HCT116 (cell line): ENCODE results near the gene RASL11B. TPM values are rescaled to one million over a fixed set of nuclear protein-coding genes. Genes with fewer than 3 reads are reported as not detected.
A peak's percentile ranks its signal among the peaks of the same experiment; 100 is the strongest.

Experiments used
- ATAC-seq: fragments of 200-7000 bp; cut with Tn5 transposase; 2 replicates; pipeline ENCODE4 v1.9.1; 2020; ENCODE audit warnings: mild to moderate bottlenecking, moderate library complexity
- BruUV-seq: library from RNA; stranded (reverse); fragments of 400-500 nt; replicated peaks from 2 replicates; lab custom pipeline; 2021; lab: Mats Ljungman, UMichigan
- CTCF ChIA-PET: fragments of 300-600 bp; sonication (Branson Sonifier 250); formaldehyde crosslinking; loops from one replicate; lab custom pipeline; 2021; ENCODE audit warnings: antibody characterized with exemption; lab: Charles Lee
- POLR2A ChIA-PET: fragments of 300-600, 350-600 bp; sonication (Branson Sonifier 250); formaldehyde crosslinking; loops from one replicate; lab custom pipeline; 2021; ENCODE audit warnings: antibody characterized with exemption; lab: Charles Lee
- RAD21 ChIA-PET, 2 experiments: fragments of 300-600 bp; sonication (Branson Sonifier 250); formaldehyde crosslinking; loops; one replicate each; lab custom pipeline; 2023; ENCODE audit warnings: low total read pairs in 2 of 2; ENCODE audit not compliant: uncharacterized antibody in 2 of 2, unreplicated experiment in 2 of 2, low non-redundant PET in 1 of 2; lab: Charles Lee
- DNase-seq: peaks from one replicate; pipeline ENCODE4 v3.0.0-alpha.2; 2010; ENCODE audit warnings: low read depth, low spot score
- H2AFZ ChIP-seq: fragments of 200-600 bp; shearing (Covaris generic), sonication (generic); 2 replicates; pipeline ENCODE4 v1.6.1; 2017; ENCODE audit warnings: low read depth, mixed run types, mixed read lengths, antibody characterized with exemption, low read length; ENCODE audit not compliant: poor library complexity, severe bottlenecking
- H3K27ac ChIP-seq: 2 replicates; pipeline ENCODE4 v1.5.1; 2012; ENCODE audit warnings: low read depth, low read length
- H3K27me3 ChIP-seq: fragments of 200-600 bp; sonication (generic); 2 replicates; pipeline ENCODE4 v1.6.1; 2016; ENCODE audit warnings: mixed run types, low read length, mixed read lengths; ENCODE audit not compliant: insufficient read depth
- H3K36me3 ChIP-seq, 2 experiments: fragments of 200-500 bp in 1 of 2; fragments of 200-600 bp in 1 of 2; sonication (Bioruptor generic) in 1 of 2; sonication (generic) in 1 of 2; 2 replicates each; pipeline versions ENCODE4 v1.5.1 to v1.6.1; 2014 to 2016; ENCODE audit warnings: low read length in 2 of 2, inconsistent platforms in 1 of 2, mixed read lengths in 1 of 2, mixed run types in 1 of 2; ENCODE audit not compliant: insufficient read depth in 2 of 2, control insufficient read depth in 1 of 2
- H3K4me1 ChIP-seq, 2 experiments: fragments of 200-600 bp in 1 of 2; sonication (generic) in 1 of 2; 2 replicates each; pipeline versions ENCODE4 v1.5.1 to v1.6.1; 2012 to 2017; ENCODE audit warnings: low read length in 2 of 2, inconsistent platforms in 1 of 2, mild to moderate bottlenecking in 1 of 2, mixed read lengths in 1 of 2, mixed run types in 1 of 2, moderate library complexity in 1 of 2; ENCODE audit not compliant: insufficient read depth in 2 of 2, control insufficient read depth in 1 of 2
- H3K4me2 ChIP-seq: fragments of 200-600 bp; sonication (generic); 2 replicates; pipeline ENCODE4 v1.6.1; 2017; ENCODE audit warnings: mixed run types, low read length, mixed read lengths
- H3K4me3 ChIP-seq, 2 experiments: fragments of 200-600 bp in 1 of 2; sonication (generic) in 1 of 2; replicated peaks in 1 of 2; 2 replicates each; pipeline ENCODE4 v1.5.1; 2011 to 2016; ENCODE audit warnings: low read length in 2 of 2, control low read depth in 1 of 2, low read depth in 1 of 2, mild to moderate bottlenecking in 1 of 2, mixed read lengths in 1 of 2, mixed run types in 1 of 2
- H3K79me2 ChIP-seq: fragments of 200-600 bp; sonication (generic); 2 replicates; pipeline ENCODE4 v1.6.1; 2017; ENCODE audit warnings: mild to moderate bottlenecking, mixed run types, low read length, moderate library complexity, mixed read lengths; ENCODE audit not compliant: insufficient read depth
- H3K9ac ChIP-seq: fragments of 200-600 bp; sonication (generic); 2 replicates; pipeline ENCODE4 v1.6.1; 2016; ENCODE audit warnings: low read length, mixed read lengths
- H3K9me2 ChIP-seq: fragments of 200-600 bp; sonication (generic), shearing (Covaris generic); 2 replicates; pipeline ENCODE4 v1.6.1; 2017; ENCODE audit warnings: mixed run types, mild to moderate bottlenecking, moderate library complexity; ENCODE audit not compliant: insufficient read depth
- H3K9me3 ChIP-seq, 2 experiments: fragments of 200-500 bp in 1 of 2; fragments of 200-600 bp in 1 of 2; sonication (Bioruptor generic) in 1 of 2; sonication (generic) in 1 of 2; 2 replicates each; pipeline ENCODE4 v1.6.1; 2014 to 2017; ENCODE audit warnings: low read length in 2 of 2, mixed read lengths in 2 of 2, inconsistent platforms in 1 of 2, low read depth in 1 of 2, mild to moderate bottlenecking in 1 of 2, mixed run types in 1 of 2, moderate library complexity in 1 of 2; ENCODE audit not compliant: control insufficient read depth in 1 of 2, insufficient read depth in 1 of 2
- H4K20me1 ChIP-seq: fragments of 200-600 bp; sonication (generic), shearing (Covaris generic); 2 replicates; pipeline ENCODE4 v1.6.1; 2017; ENCODE audit warnings: mixed run types, mild to moderate bottlenecking, moderate library complexity; ENCODE audit not compliant: insufficient read depth
- CTCF ChIP-seq, 3 experiments: fragments of 200-600 bp in 1 of 3; sonication (generic) in 1 of 3; IDR thresholded peaks in 2 of 3; conservative IDR thresholded peaks in 1 of 3; 2 replicates each; pipeline ENCODE4 v1.5.1; 2012 to 2017; ENCODE audit warnings: low read depth in 2 of 3, low read length in 2 of 3, antibody characterized with exemption in 1 of 3, borderline replicate concordance in 1 of 3, control low read depth in 1 of 3, mild to moderate bottlenecking in 1 of 3, mixed read lengths in 1 of 3, mixed run types in 1 of 3, moderate library complexity in 1 of 3; ENCODE audit not compliant: insufficient read depth in 1 of 3
- SRF ChIP-seq: IDR thresholded peaks from 2 replicates; pipeline ENCODE4 v1.6.1; 2012; ENCODE audit warnings: low read depth
- ZFX ChIP-seq: fragments of 450-650 bp; IDR thresholded peaks from 2 replicates; pipeline ENCODE4 v1.6.1; 2017
- intact Hi-C: fragments of 100-400 bp; cut with micrococcal nuclease; formaldehyde crosslinking; loops from 2 replicates; pipeline ENCODE4 v1.10.0; 2022
- total RNA-seq: library from RNA; stranded (reverse); gene quantifications from one replicate; pipeline ENCODE4 v1.2.1, GENCODE V29; 2021; ENCODE audit not compliant: unreplicated experiment

RASL11B gene
- total RNA-seq, 1 experiment from 2014 or later = 0.34 TPM

GRCh38 chr4:52836678-52837077 is 25.4 kb upstream of the RASL11B start (continued):
- no peak for TF ChIP-seq CTCF (IDR thresholded peaks at IDR 0.05 in 2 of 3, conservative IDR thresholded peaks at IDR 0.05 in 1 of 3; ENCODE audit: borderline replicate concordance in 1 of 3, insufficient read depth in 1 of 3, low read depth in 2 of 3, low read length in 2 of 3)

- H3K9ac ChIP-seq = no peak overlapping the region
- no peaks in the 10 kb centered on the region for H3K36me3 ChIP-seq
- H3K9me2 ChIP-seq = no peaks in the 10 kb centered on the region
- 0 out of 2 replicates have a peak overlapping the region, but pooled peaks have one; percentile 0 for H3K4me2 ChIP-seq
- H4K20me1 ChIP-seq = no peaks in the 10 kb centered on the region; the same call in 1 of the 2 replicates
- no peaks in the 10 kb centered on the region for H3K27me3 ChIP-seq
- ChIA-PET RAD21 (no interaction called here), CTCF (no interaction called here), POLR2A (no interaction called here)
- H3K9me3 ChIP-seq = no peaks in the 10 kb centered on the region
- intact Hi-C loops = no loop called here
- H3K4me3 ChIP-seq = no peak overlapping the region
- H3K79me2 ChIP-seq = no peaks in the 10 kb centered on the region
- no peak overlapping the region for H2AFZ ChIP-seq
- DNase-seq (no peak), ATAC-seq (peak; percentile 64)
- H3K4me1 ChIP-seq = peaks cover 6 to 14% of the 10 kb centered on the region in 2 experiments; a peak in 2 of 4 replicates
- BruUV-seq = no TSS peak
- H3K27ac ChIP-seq = no peak overlapping the region
- TF ChIP-seq SRF = no peak
- TF ChIP-seq ZFX = no peak
- TF ChIP-seq, all 23 proteins: peak for 0
Measured at GRCh38 chr4:52837716-52838558, 24.2 kb upstream of the RASL11B start.
